Lower lobe of right lung (tissue), 2 donors: ENCODE measurements around the gene TRAPPC12. TPM values are rescaled to one million over a fixed set of nuclear protein-coding genes. Genes with fewer than 3 reads are reported as not detected.
"Not testable (repeated sequence)": the region's sequence is repeated elsewhere in the genome, so short reads cannot be mapped to it uniquely, and the experiment has no call there.

Source experiments
- ATAC-seq, 2 donors: fragments of 200-7000 bp; cut with Tn5 transposase; one replicate each; pipeline ENCODE4 v1.9.1; 2020 to 2022; ENCODE audit warnings: mild to moderate bottlenecking in 2 of 2, moderate library complexity in 2 of 2
- DNase-seq: peaks from one replicate; pipeline ENCODE4 v3.0.0-alpha.2; 2020
- H3K27ac ChIP-seq: fragments of 200-600 bp; one replicate; pipeline ENCODE4 v1.8.0; 2022
- H3K27me3 ChIP-seq: fragments of 200-600 bp; one replicate; pipeline ENCODE4 v1.8.0; 2022; ENCODE audit warnings: low read depth
- H3K36me3 ChIP-seq: fragments of 200-600 bp; one replicate; pipeline ENCODE4 v1.8.0; 2022; ENCODE audit warnings: mild to moderate bottlenecking
- H3K4me1 ChIP-seq: fragments of 200-600 bp; one replicate; pipeline ENCODE4 v1.8.0; 2022
- H3K4me3 ChIP-seq: fragments of 200-600 bp; one replicate; pipeline ENCODE4 v1.8.0; 2022; ENCODE audit warnings: mild to moderate bottlenecking
- H3K9me3 ChIP-seq: fragments of 200-600 bp; one replicate; pipeline ENCODE4 v1.8.0; 2022
- CTCF ChIP-seq: fragments of 200-600 bp; IDR thresholded peaks from one replicate; pipeline ENCODE4 v1.8.0; 2022; ENCODE audit warnings: antibody characterized with exemption, mild to moderate bottlenecking
- intact Hi-C: fragments of 100-400 bp; cut with DNase I; formaldehyde crosslinking; loops from one replicate; pipeline ENCODE4 v1.11.0; 2022
- total RNA-seq: library from RNA; stranded (reverse); fragmentation: NEBNext Ultra II Directional; extraction: Animal tissue kit (Norgen Biotek cat#: 25700); gene quantifications from one replicate; pipeline ENCODE4 v1.2.1, GENCODE V29; 2021
- donor health status: DM: no; HTN: yes; CAD: no; lungs with severe emphysema.

The TRAPPC12 gene
- total RNA-seq, 1 donor from 2014 or later, result 93.8 TPM

- intact Hi-C loops, result no loop called here
- peaks cover 6% of the 10 kb centered on the region for H3K4me1 ChIP-seq
- H3K9me3 ChIP-seq, result no peaks in the 10 kb centered on the region
- H3K4me3 ChIP-seq, result no peak overlapping the region
- H3K36me3 ChIP-seq, result peaks cover 36% of the 10 kb centered on the region
- no peaks in the 10 kb centered on the region for H3K27me3 ChIP-seq
- ATAC-seq (no peak), DNase-seq (no peak)
- TF ChIP-seq CTCF, result no peak
- H3K27ac ChIP-seq, result no peak overlapping the region
These were observed 62.7 kb downstream of the TRAPPC12 start for GRCh38 chr2:3442185-3442584.

- H3K4me3 ChIP-seq, result no peak overlapping the region
- no peak overlapping the region for H3K27ac ChIP-seq
- peaks cover 6% of the 10 kb centered on the region for H3K4me1 ChIP-seq
- ATAC-seq, result no peak
- peaks cover 43% of the 10 kb centered on the region for H3K36me3 ChIP-seq
- no peaks in the 10 kb centered on the region for H3K9me3 ChIP-seq
- intact Hi-C loops, result no loop called here
- H3K27me3 ChIP-seq, result no peaks in the 10 kb centered on the region
- no peak for TF ChIP-seq CTCF
- DNase-seq, result no peak
These were observed 63.6 kb downstream of the TRAPPC12 start for GRCh38 chr2:3443083-3443482.

- Histone ChIP-seq H3K4me3 (no peak overlapping the region), H3K27ac (no peak overlapping the region), H3K9me3 (no peaks in the 10 kb centered on the region), H3K27me3 (no peaks in the 10 kb centered on the region), H3K4me1 (peaks cover 6% of the 10 kb centered on the region), H3K36me3 (peaks cover 45% of the 10 kb centered on the region)
- ATAC-seq (no peak), DNase-seq (no peak)
- no peak for TF ChIP-seq CTCF
- intact Hi-C loops, result no loop called here
These were observed 64.1 kb downstream of the TRAPPC12 start for GRCh38 chr2:3443506-3444084.

- no peaks in the 10 kb centered on the region for H3K9me3 ChIP-seq
- DNase-seq, result no peak
- H3K36me3 ChIP-seq, result peaks cover 62% of the 10 kb centered on the region
- intact Hi-C loops, result no loop called here
- H3K4me3 ChIP-seq, result no peak overlapping the region
- ATAC-seq, result no peak
- peaks cover 4% of the 10 kb centered on the region for H3K4me1 ChIP-seq
- TF ChIP-seq CTCF, result no peak
- no peaks in the 10 kb centered on the region for H3K27me3 ChIP-seq
- H3K27ac ChIP-seq, result no peak overlapping the region
These were observed 66.4 kb downstream of the TRAPPC12 start for GRCh38 chr2:3445891-3446290.

- Histone ChIP-seq H3K9me3 (no peaks in the 10 kb centered on the region), H3K4me3 (no peak overlapping the region), H3K27ac (no peak overlapping the region), H3K36me3 (peaks cover 62% of the 10 kb centered on the region), H3K4me1 (no peaks in the 10 kb centered on the region), H3K27me3 (no peaks in the 10 kb centered on the region)
- ATAC-seq (no peak), DNase-seq (no peak)
- no peak for TF ChIP-seq CTCF
- intact Hi-C loops, result no loop called here
These were observed 66.9 kb downstream of the TRAPPC12 start for GRCh38 chr2:3446381-3446780.

- peaks cover 62% of the 10 kb centered on the region for H3K36me3 ChIP-seq
- DNase-seq, H3K4me3 ChIP-seq, intact Hi-C loops, ATAC-seq, H3K9me3 ChIP-seq, H3K27ac ChIP-seq, H3K27me3 ChIP-seq, H3K4me1 ChIP-seq: not testable (repeated sequence)
These were observed 67.7 kb downstream of the TRAPPC12 start for GRCh38 chr2:3447186-3447585.
